HepG2 (cell line): ENCODE data around the gene SLC44A4. TPM values are rescaled to one million over a fixed set of nuclear protein-coding genes. Genes with fewer than 3 reads are reported as not detected.
A peak's percentile ranks its signal among the peaks of the same experiment; 100 is the strongest.

Experiments
- ATAC-seq: fragments of 200-7000 bp; cut with Tn5 transposase; 3 replicates; pipeline ENCODE4 v1.9.1; 2020; ENCODE audit warnings: mild to moderate bottlenecking, moderate library complexity
- BruUV-seq: library from RNA; stranded (reverse); fragments of 400-500 nt; replicated peaks from 2 replicates; lab custom pipeline; 2021; lab: Mats Ljungman, UMichigan
- CTCF ChIA-PET: fragments of 300-600 bp; formaldehyde crosslinking; extraction: SDS; loops from one replicate; lab custom pipeline; 2021; ENCODE audit warnings: low total read pairs, inconsistent platforms, low intra/inter-chr PET ratio; lab: Yijun Ruan, JAX
- POLR2A ChIA-PET: fragments of 350-600 bp; sonication (Branson Sonifier 250); formaldehyde crosslinking; loops from one replicate; lab custom pipeline; 2020; ENCODE audit warnings: antibody characterized with exemption, inconsistent platforms; lab: Yijun Ruan, JAX
- DNase-seq: peaks from one replicate; pipeline ENCODE4 v3.0.0-alpha.2; 2015; ENCODE audit warnings: low spot score
- FAIRE-seq: peaks from 3 replicates; lab custom pipeline; 2011; peaks lifted over from hg19 to GRCh38; lab: Jason Lieb, UNC
- H2AFZ ChIP-seq: one replicate; pipeline ENCODE4 v1.6.1; 2011; ENCODE audit warnings: low read length, inconsistent platforms
- H3K27ac ChIP-seq: fragments of 300-600 bp; 3 replicates; pipeline ENCODE4 v1.8.0; 2011; ENCODE audit warnings: mixed run types, mild to moderate bottlenecking, mixed read lengths, low read length, inconsistent platforms; ENCODE audit not compliant: insufficient read depth; ENCODE audit errors: extremely low read length
- H3K27me3 ChIP-seq, 2 experiments: fragments of 200-600 bp in 1 of 2; 2 replicates in 1 of 2; 3 replicates in 1 of 2; pipeline versions ENCODE4 v1.6.0 to v1.8.0; 2011; ENCODE audit warnings: low read length in 2 of 2, mild to moderate bottlenecking in 2 of 2, moderate library complexity in 2 of 2, inconsistent platforms in 1 of 2; ENCODE audit not compliant: insufficient read depth in 2 of 2, control insufficient read depth in 1 of 2
- H3K36me3 ChIP-seq, 2 experiments: fragments of 200-600 bp in 1 of 2; replicated peaks in 1 of 2; 2 replicates in 1 of 2; 3 replicates in 1 of 2; pipeline versions ENCODE4 v1.5.1 to v1.8.0; 2011; ENCODE audit warnings: low read length in 2 of 2, inconsistent platforms in 1 of 2; ENCODE audit not compliant: insufficient read depth in 2 of 2, control insufficient read depth in 1 of 2
- H3K4me1 ChIP-seq: 2 replicates; pipeline ENCODE4 v1.5.1; 2012; ENCODE audit warnings: low read length, inconsistent platforms; ENCODE audit not compliant: insufficient read depth
- H3K4me2 ChIP-seq: 2 replicates; pipeline ENCODE4 v1.6.0; 2011; ENCODE audit warnings: low read depth, low read length, inconsistent platforms
- H3K4me3 ChIP-seq, 3 experiments: fragments of 200-600 bp in 1 of 3; sonication (generic), shearing (Covaris generic) in 1 of 3; replicated peaks in 1 of 3; 2 replicates each; pipeline ENCODE4 v1.5.1; 2011 to 2016; ENCODE audit warnings: low read length in 3 of 3, inconsistent platforms in 2 of 3, low read depth in 2 of 3, mild to moderate bottlenecking in 2 of 3, control low read depth in 1 of 3, mixed read lengths in 1 of 3; ENCODE audit not compliant: insufficient read depth in 1 of 3
- H3K79me2 ChIP-seq: one replicate; pipeline ENCODE4 v1.6.1; 2011; ENCODE audit warnings: low read length, inconsistent platforms; ENCODE audit not compliant: insufficient read depth
- H3K9ac ChIP-seq: 2 replicates; pipeline ENCODE4 v1.6.0; 2011; ENCODE audit warnings: mild to moderate bottlenecking, low read depth, low read length, inconsistent platforms; ENCODE audit not compliant: insufficient read depth
- H3K9me3 ChIP-seq: 2 replicates; pipeline ENCODE4 v1.5.1; 2012; ENCODE audit warnings: mild to moderate bottlenecking, low read length
- H4K20me1 ChIP-seq: 2 replicates; pipeline ENCODE4 v1.6.0; 2011; ENCODE audit warnings: inconsistent platforms, mild to moderate bottlenecking, low read length, moderate library complexity; ENCODE audit not compliant: insufficient read depth
- AGO1 ChIP-seq: fragments of 200-400 bp; formaldehyde crosslinking; IDR thresholded peaks from 2 replicates; pipeline ENCODE4 v1.6.1; 2017; ENCODE audit warnings: mild to moderate bottlenecking, low read depth, low read length, moderate library complexity; ENCODE audit not compliant: poor library complexity, severe bottlenecking
- CBX1 ChIP-seq: IDR thresholded peaks from one replicate; pipeline ENCODE4 v1.6.1; 2016; ENCODE audit warnings: antibody characterized with exemption, low read depth
- DMAP1 ChIP-seq: IDR thresholded peaks from 2 replicates; pipeline ENCODE4 v1.6.1; 2016
- DNMT1 ChIP-seq: sonication (generic); formaldehyde crosslinking; IDR thresholded peaks from 2 replicates; pipeline ENCODE4 v1.5.1; 2020; ENCODE audit warnings: mild to moderate bottlenecking, missing genetic modification reagents
- FLYWCH1 ChIP-seq: sonication (generic); formaldehyde crosslinking; IDR thresholded peaks from 2 replicates; pipeline ENCODE4 v1.8.1; 2023; ENCODE audit warnings: mild to moderate bottlenecking, missing genetic modification reagents
- HMGXB4 ChIP-seq, 2 experiments: sonication (generic) in 1 of 2; formaldehyde crosslinking in 1 of 2; IDR thresholded peaks; 2 replicates each; pipeline versions ENCODE4 v1.4.0 to v1.6.1; 2018 to 2020; ENCODE audit warnings: missing genetic modification reagents in 2 of 2, borderline replicate concordance in 1 of 2, low read depth in 1 of 2, mild to moderate bottlenecking in 1 of 2, missing biosample characterization in 1 of 2
- IKZF1 ChIP-seq: fragments of 450-650 bp; IDR thresholded peaks from 2 replicates; pipeline ENCODE4 v1.7.1; 2016
- KDM4B ChIP-seq: sonication (generic); formaldehyde crosslinking; IDR thresholded peaks from 2 replicates; pipeline ENCODE4 v1.4.0; 2020; ENCODE audit warnings: missing genetic modification reagents
- KMT2A ChIP-seq: sonication (generic); formaldehyde crosslinking; IDR thresholded peaks from 2 replicates; pipeline ENCODE4 v1.4.0; 2020; ENCODE audit warnings: missing genetic modification reagents
- MLX ChIP-seq: IDR thresholded peaks from 2 replicates; pipeline ENCODE4 v1.6.1; 2016
- NFKB2 ChIP-seq: sonication (generic); formaldehyde crosslinking; IDR thresholded peaks from 2 replicates; pipeline ENCODE4 v1.4.0; 2020; ENCODE audit warnings: missing genetic modification reagents, borderline replicate concordance
- RBFOX2 ChIP-seq: fragments of 200-400 bp; formaldehyde crosslinking; IDR thresholded peaks from 2 replicates; pipeline ENCODE4 v1.6.1; 2017; ENCODE audit warnings: low read depth, mild to moderate bottlenecking, low read length
- RXRB ChIP-seq: IDR thresholded peaks from 2 replicates; pipeline ENCODE4 v1.6.1; 2016; ENCODE audit warnings: borderline replicate concordance, missing genetic modification reagents, missing compliant biosample characterization
- ZMAT3 ChIP-seq: sonication (generic); formaldehyde crosslinking; conservative IDR thresholded peaks from 2 replicates; pipeline ENCODE4 v1.7.0; 2021; ENCODE audit warnings: missing genetic modification reagents
- ZNF225 ChIP-seq: sonication (generic); formaldehyde crosslinking; IDR thresholded peaks from 2 replicates; pipeline ENCODE4 v1.4.0; 2020; ENCODE audit warnings: mild to moderate bottlenecking, missing genetic modification reagents
- ZNF609 ChIP-seq: sonication (generic); formaldehyde crosslinking; IDR thresholded peaks from 2 replicates; pipeline ENCODE4 v1.4.0; 2020; ENCODE audit warnings: mild to moderate bottlenecking, missing genetic modification reagents, borderline replicate concordance
- ZNF7 ChIP-seq: IDR thresholded peaks from 2 replicates; pipeline ENCODE4 v1.6.1; 2016; ENCODE audit warnings: missing biosample characterization, missing genetic modification reagents
- ZNF850 ChIP-seq: sonication (generic); formaldehyde crosslinking; conservative IDR thresholded peaks from 2 replicates; pipeline ENCODE4 v1.9.0; 2021; ENCODE audit warnings: mild to moderate bottlenecking, missing genetic modification reagents
- whole genome bisulfite sequencing: methylation state at CpG from one replicate; pipeline ENCODE4 v1.1.6; 2017; ENCODE audit warnings: low lambda C conversion rate; 5-methylcytosine and 5-hydroxymethylcytosine counted together
- in situ Hi-C: cut with HindIII; loops from 2 replicates; pipeline ENCODE4 v1.10.0; 2017; ENCODE audit warnings: low pct_unique_long_range_greater_than_20kb; ENCODE audit not compliant: extremely low pct_ligation_motif_present
- intact Hi-C: fragments of 100-400 bp; cut with micrococcal nuclease; formaldehyde crosslinking; loops from one replicate; pipeline ENCODE4 v1.10.0; 2022; ENCODE audit not compliant: unreplicated experiment
- polyA plus RNA-seq, 8 experiments: library from polyadenylated mRNA; depleted of rRNA in 3 of 8; stranded (reverse) in 7 of 8; unstranded in 1 of 8; fragments of >200 nt; fragmentation: Illumina TruSeq in 4 of 8; extraction: Trizol in 4 of 8; gene quantifications; 2 replicates each; pipeline versions ENCODE4 v1.2.1 to v1.2.3, GENCODE V29; 2011 to 2016; ENCODE audit warnings: low read depth in 4 of 8, missing spikeins in 1 of 8, mixed read lengths in 1 of 8; ENCODE audit not compliant: insufficient read depth in 1 of 8
- total RNA-seq, 5 experiments: library from RNA; depleted of rRNA; stranded (reverse); fragments of >200 nt; fragmentation: Illumina TruSeq; extraction: Trizol; gene quantifications; 2 replicates each; pipeline ENCODE4 v1.2.3, GENCODE V29; 2016; ENCODE audit warnings: low read depth in 1 of 5

The SLC44A4 gene
- total and polyA plus RNA-seq, 2 of the 13 experiments (the other 11 are each of a cell fraction or from before 2014, with no cell fraction given) = 3.5 to 5.9 TPM

GRCh38 chr6:31861150-31861549, 17.6 kb downstream of the SLC44A4 start (continued):
- TF ChIP-seq ZMAT3 = no peak

- FAIRE-seq (no peak), ATAC-seq (no peak), DNase-seq (no peak)
- WGBS = 98% methylated on average over 13 of the region's 13 CpGs
- H3K27ac ChIP-seq = no peak overlapping the region
- peaks cover 8 to 33% of the 10 kb centered on the region in 2 experiments; a peak in 4 of 5 replicates for H3K36me3 ChIP-seq
- H3K27me3 ChIP-seq = no peaks in the 10 kb centered on the region; a peak in 1 of 5 replicates
- no peak overlapping the region for H3K4me2 ChIP-seq
- BruUV-seq = no TSS peak
- CTCF ChIA-PET = no interaction called here
- no peak overlapping the region for H3K4me3 ChIP-seq
- intact Hi-C loops (no loop called here), in situ Hi-C loops (no loop called here)
- H3K79me2 ChIP-seq = peaks cover 35% of the 10 kb centered on the region
- H3K9me3 ChIP-seq = no peaks in the 10 kb centered on the region
- no peak overlapping the region for H2AFZ ChIP-seq
- POLR2A ChIA-PET = interaction anchor here (1.3 to 1.9 kb wide), 4 partner anchors 16 to 112 kb away, joined by 4 read pairs; partner anchors contain the start of gene DXO
- no peak overlapping the region for H3K9ac ChIP-seq
- H3K4me1 ChIP-seq = peaks cover 49% of the 10 kb centered on the region
- H4K20me1 ChIP-seq = no peaks in the 10 kb centered on the region
- TF ChIP-seq KMT2A (CRISPR knock-in tag) (no peak), RXRB (CRISPR knock-in tag) (no peak), ZNF850 (CRISPR knock-in tag) (no peak), CBX1 (no peak), IKZF1 (no peak), FLYWCH1 (CRISPR knock-in tag) (no peak), ZNF7 (CRISPR knock-in tag) (no peak), ZNF225 (CRISPR knock-in tag) (no peak), DMAP1 (no peak), DNMT1 (CRISPR knock-in tag) (no peak), RBFOX2 (peak; percentile 46; the same call in 1 of the 2 replicates), NFKB2 (CRISPR knock-in tag) (no peak), KDM4B (CRISPR knock-in tag) (no peak), AGO1 (peak; percentile 93), HMGXB4 (CRISPR knock-in tag; IDR thresholded peaks at IDR 0.05; ENCODE audit: borderline replicate concordance in 1 of 2, low read depth in 1 of 2) (0 out of 4 replicates have a peak, but pooled peaks of 1 of the 2 experiments have one; percentile 11), MLX (no peak), ZNF609 (CRISPR knock-in tag) (no peak)
These were observed 18.4 kb downstream of the SLC44A4 start for GRCh38 chr6:31860349-31860748.
